Measurements from ENCODE around the gene ZBTB43. TPM values are rescaled to one million over a fixed set of nuclear protein-coding genes. Genes with fewer than 3 reads are reported as not detected.

Gene ZBTB43
- total RNA-seq, 6 donors from 2014 or later: 16.0 to 26.8 (median 19.4) TPM

- Histone ChIP-seq H3K9me3 (no peaks in the 10 kb centered on the region), H3K4me3 (no peak overlapping the region), H3K4me1 (peaks cover 0 to 4% (median 0%) of the 10 kb centered on the region in 4 donors), H3K27ac (no peak overlapping the region), H3K27me3 (no peaks in the 10 kb centered on the region), H3K36me3 (no peaks in the 10 kb centered on the region)
- TF ChIP-seq POLR2AphosphoS5 (IDR thresholded peaks at IDR 0.05) (no peak), POLR2A (IDR thresholded peaks at IDR 0.05) (no peak), EP300 (IDR thresholded peaks at IDR 0.05) (no peak)
- TF ChIP-seq, protein P1, sequence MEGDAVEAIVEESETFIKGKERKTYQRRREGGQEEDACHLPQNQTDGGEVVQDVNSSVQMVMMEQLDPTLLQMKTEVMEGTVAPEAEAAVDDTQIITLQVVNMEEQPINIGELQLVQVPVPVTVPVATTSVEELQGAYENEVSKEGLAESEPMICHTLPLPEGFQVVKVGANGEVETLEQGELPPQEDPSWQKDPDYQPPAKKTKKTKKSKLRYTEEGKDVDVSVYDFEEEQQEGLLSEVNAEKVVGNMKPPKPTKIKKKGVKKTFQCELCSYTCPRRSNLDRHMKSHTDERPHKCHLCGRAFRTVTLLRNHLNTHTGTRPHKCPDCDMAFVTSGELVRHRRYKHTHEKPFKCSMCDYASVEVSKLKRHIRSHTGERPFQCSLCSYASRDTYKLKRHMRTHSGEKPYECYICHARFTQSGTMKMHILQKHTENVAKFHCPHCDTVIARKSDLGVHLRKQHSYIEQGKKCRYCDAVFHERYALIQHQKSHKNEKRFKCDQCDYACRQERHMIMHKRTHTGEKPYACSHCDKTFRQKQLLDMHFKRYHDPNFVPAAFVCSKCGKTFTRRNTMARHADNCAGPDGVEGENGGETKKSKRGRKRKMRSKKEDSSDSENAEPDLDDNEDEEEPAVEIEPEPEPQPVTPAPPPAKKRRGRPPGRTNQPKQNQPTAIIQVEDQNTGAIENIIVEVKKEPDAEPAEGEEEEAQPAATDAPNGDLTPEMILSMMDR (IDR thresholded peaks at IDR 0.05): no peak
- DNase-seq (no peak), ATAC-seq (ENCODE audit: low FRiP score in 2 of 2) (no peak)
- 64 to 70% methylated on average over 9 of the region's 9 CpGs for WGBS, 2 donors
These were observed 16.0 kb upstream of the ZBTB43 start for GRCh38 chr9:126788634-126789349.

GRCh38 chr9:126790561-126790960, 14.3 kb upstream of the ZBTB43 start:
- no peaks in the 10 kb centered on the region for H3K27me3 ChIP-seq
- WGBS, 2 donors: 85 to 86% methylated on average over 4 of the region's 4 CpGs

GRCh38 chr9:126791406-126792230, 13.2 kb upstream of the ZBTB43 start:
- no peak for TF ChIP-seq POLR2A (IDR thresholded peaks at IDR 0.05)
- TF ChIP-seq POLR2AphosphoS5 (IDR thresholded peaks at IDR 0.05): no peak
- TF ChIP-seq EP300 (IDR thresholded peaks at IDR 0.05): no peak
- TF ChIP-seq, protein P1 (IDR thresholded peaks at IDR 0.05): no peak
- Histone ChIP-seq H3K9me3 (no peaks in the 10 kb centered on the region), H3K27me3 (no peaks in the 10 kb centered on the region), H3K4me1 (peaks cover 0 to 4% (median 0%) of the 10 kb centered on the region in 4 donors), H3K27ac (peak overlapping the region in 2 of 4 donors; percentile 15 to 30), H3K36me3 (no peaks in the 10 kb centered on the region), H3K4me3 (no peak overlapping the region)
- DNase-seq (peak in 1 of 2 donors; percentile 43), ATAC-seq (ENCODE audit: low FRiP score in 2 of 2) (peak in 1 of 2 donors; percentile 77)
- WGBS, 2 donors: 38 to 53% methylated on average over 9 of the region's 9 CpGs

More at GRCh38 chr9:126790561-126790960, 14.3 kb upstream of the ZBTB43 start:
- peak in 1 of 2 donors; percentile 49 for ATAC-seq (ENCODE audit: low FRiP score in 2 of 2)
- Histone ChIP-seq H3K4me1 (peaks cover 0 to 4% (median 0%) of the 10 kb centered on the region in 4 donors), H3K4me3 (no peak overlapping the region), H3K36me3 (no peaks in the 10 kb centered on the region), H3K9me3 (no peaks in the 10 kb centered on the region), H3K27ac (no peak overlapping the region)
- TF ChIP-seq EP300 (IDR thresholded peaks at IDR 0.05) (no peak), POLR2AphosphoS5 (IDR thresholded peaks at IDR 0.05) (no peak), POLR2A (IDR thresholded peaks at IDR 0.05) (no peak)
- TF ChIP-seq, protein P1 (IDR thresholded peaks at IDR 0.05): no peak
- no peak for DNase-seq

DNA sequence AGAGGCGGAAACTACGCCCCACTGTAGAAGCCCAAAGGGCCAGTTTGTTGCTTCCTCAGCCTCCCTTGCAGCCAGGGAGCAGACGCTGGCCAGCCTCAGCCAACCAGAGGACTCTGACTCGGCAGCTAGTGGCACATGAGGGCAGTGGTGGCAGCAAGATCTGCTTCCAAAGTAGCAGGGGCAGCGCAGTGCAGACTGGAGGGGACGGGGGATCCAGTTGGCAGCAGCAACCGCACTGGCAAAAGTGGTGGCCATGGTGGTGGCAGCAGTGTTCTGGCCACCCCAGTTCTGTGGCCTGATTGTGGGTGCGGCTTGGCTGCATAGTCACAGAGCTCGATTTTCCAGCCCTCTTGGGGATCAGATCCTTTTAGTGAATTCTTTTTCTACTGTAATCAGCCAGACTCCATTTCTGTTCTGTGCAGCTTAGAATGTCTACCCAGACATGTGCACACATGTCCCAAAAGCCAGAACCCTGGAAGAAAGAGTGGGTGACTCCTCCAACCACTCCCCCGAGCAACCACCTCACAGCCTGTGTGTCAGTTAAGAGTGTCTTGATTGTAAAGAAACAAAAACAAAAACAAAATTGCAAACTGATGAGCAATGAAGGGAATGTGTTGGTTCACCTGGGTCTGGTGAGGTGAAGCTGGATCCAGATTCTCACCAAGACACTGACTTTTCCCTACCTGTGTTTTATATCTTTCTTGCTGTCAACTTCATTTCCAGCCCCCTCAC, 11.0 kb upstream of the ZBTB43 start:
- no peak for DNase-seq
- Histone ChIP-seq H3K4me1 (peaks cover 0 to 4% (median 0%) of the 10 kb centered on the region in 4 donors), H3K36me3 (no peaks in the 10 kb centered on the region), H3K27ac (no peak overlapping the region), H3K9me3 (no peaks in the 10 kb centered on the region), H3K4me3 (no peak overlapping the region), H3K27me3 (no peaks in the 10 kb centered on the region)
- TF ChIP-seq EP300 (IDR thresholded peaks at IDR 0.05) (no peak), POLR2AphosphoS5 (IDR thresholded peaks at IDR 0.05) (no peak), POLR2A (IDR thresholded peaks at IDR 0.05) (no peak)
- TF ChIP-seq, protein P1 (IDR thresholded peaks at IDR 0.05): no peak
- 84 to 87% methylated on average over 3 to 10 of the region's 10 CpGs for WGBS, 2 donors
- no peak for ATAC-seq (ENCODE audit: low FRiP score in 2 of 2)
